K562 (cell line): Measurements from ENCODE around the gene RFC2. TPM values are rescaled to one million over a fixed set of nuclear protein-coding genes. Genes with fewer than 3 reads are reported as not detected.
A peak's percentile ranks its signal among the peaks of the same experiment; 100 is the strongest.

ENCODE experiments used
- ATAC-seq: fragments of 200-7000 bp; cut with Tn5 transposase; 3 replicates; pipeline ENCODE4 v1.9.1; 2020; ENCODE audit warnings: moderate library complexity
- BruUV-seq: library from RNA; stranded (reverse); fragments of 400-500 nt; replicated peaks from 2 replicates; lab custom pipeline; 2021; lab: Mats Ljungman, UMichigan
- CTCF ChIA-PET: fragments of 300-600 bp; formaldehyde crosslinking; extraction: SDS; loops from one replicate; lab custom pipeline; 2021; ENCODE audit warnings: low intra/inter-chr PET ratio; lab: Yijun Ruan, JAX
- POLR2A ChIA-PET: fragments of 300-600, 350-650 bp; sonication (Branson Sonifier 250); formaldehyde crosslinking; extraction: SDS; loops from one replicate; lab custom pipeline; 2021; ENCODE audit warnings: antibody characterized with exemption, inconsistent platforms; lab: Yijun Ruan, JAX
- DNase-seq, 4 experiments: peaks; one replicate each; pipeline versions ENCODE4 v3.0.0 to v3.0.0-alpha.2; 2011 to 2018; ENCODE audit warnings: low spot score in 3 of 4, mixed read lengths in 3 of 4; ENCODE audit errors: extremely low read depth in 1 of 4
- FAIRE-seq: peaks from 2 replicates; lab custom pipeline; 2011; peaks lifted over from hg19 to GRCh38; lab: Jason Lieb, UNC
- H2AFZ ChIP-seq: 2 replicates; pipeline ENCODE4 v1.6.0; 2011; ENCODE audit warnings: low read depth, low read length, control low read depth, inconsistent platforms
- H3K27ac ChIP-seq: fragments of 200-600 bp; 3 replicates; pipeline ENCODE4 v1.8.0; 2011; ENCODE audit warnings: low read depth, mild to moderate bottlenecking, control low read depth, inconsistent platforms, low read length, moderate library complexity, mixed read lengths; ENCODE audit errors: extremely low read depth
- H3K27me3 ChIP-seq, 2 experiments: fragments of 300-600 bp in 1 of 2; 2 replicates in 1 of 2; 3 replicates in 1 of 2; pipeline versions ENCODE4 v1.6.0 to v1.8.0; 2011; ENCODE audit warnings: inconsistent platforms in 2 of 2, low read length in 2 of 2, mild to moderate bottlenecking in 1 of 2, mixed read lengths in 1 of 2, moderate library complexity in 1 of 2; ENCODE audit not compliant: control insufficient read depth in 2 of 2, insufficient read depth in 2 of 2
- H3K36me3 ChIP-seq: fragments of 300-600 bp; 3 replicates; pipeline ENCODE4 v1.8.0; 2011; ENCODE audit warnings: mild to moderate bottlenecking, low read length, inconsistent platforms; ENCODE audit not compliant: control insufficient read depth, insufficient read depth
- H3K4me1 ChIP-seq, 2 experiments: fragments of 200-600 bp in 1 of 2; replicated peaks in 1 of 2; 2 replicates in 1 of 2; 3 replicates in 1 of 2; pipeline versions ENCODE4 v1.5.1 to v1.8.0; 2011; ENCODE audit warnings: inconsistent platforms in 2 of 2, low read length in 2 of 2, mild to moderate bottlenecking in 1 of 2, mixed read lengths in 1 of 2, moderate library complexity in 1 of 2; ENCODE audit not compliant: control insufficient read depth in 2 of 2, insufficient read depth in 2 of 2
- H3K4me2 ChIP-seq: 2 replicates; pipeline ENCODE4 v1.6.1; 2011; ENCODE audit warnings: low read length, control low read depth, inconsistent platforms, mixed read lengths; ENCODE audit not compliant: insufficient read depth
- H3K4me3 ChIP-seq: fragments of 200-600 bp; sonication (generic), shearing (Covaris generic); 2 replicates; pipeline ENCODE4 v1.5.1; 2016; ENCODE audit warnings: control low read depth, inconsistent platforms
- H3K79me2 ChIP-seq: fragments of 200-600 bp; 3 replicates; pipeline ENCODE4 v1.8.0; 2011; ENCODE audit warnings: low read length, inconsistent platforms; ENCODE audit not compliant: control insufficient read depth, insufficient read depth
- H3K9ac ChIP-seq, 2 experiments: 2 replicates each; pipeline versions ENCODE4 v1.6.0 to v1.6.1; 2011; ENCODE audit warnings: low read depth in 2 of 2, low read length in 2 of 2, control low read depth in 1 of 2, inconsistent platforms in 1 of 2, mild to moderate bottlenecking in 1 of 2, mixed read lengths in 1 of 2; ENCODE audit not compliant: insufficient read depth in 1 of 2
- H3K9me1 ChIP-seq: one replicate; pipeline ENCODE4 v1.6.0; 2011; ENCODE audit warnings: inconsistent platforms, mild to moderate bottlenecking, low read length, moderate library complexity; ENCODE audit not compliant: control insufficient read depth, insufficient read depth
- H3K9me3 ChIP-seq: replicated peaks from 2 replicates; pipeline ENCODE4 v1.5.1; 2011; ENCODE audit warnings: low read depth, low read length, inconsistent platforms; ENCODE audit not compliant: control insufficient read depth, insufficient read depth
- H4K20me1 ChIP-seq: replicated peaks from 2 replicates; pipeline ENCODE4 v1.6.1; 2011; ENCODE audit warnings: low read length, inconsistent platforms, mixed read lengths; ENCODE audit not compliant: control insufficient read depth, insufficient read depth
- EZH2 ChIP-seq: IDR thresholded peaks from 2 replicates; pipeline ENCODE4 v1.6.1; 2012; ENCODE audit warnings: low read depth, mild to moderate bottlenecking, inconsistent platforms, low read length, borderline replicate concordance
- MLX ChIP-seq, 2 experiments: fragments of 450-650 bp in 1 of 2; sonication (generic) in 1 of 2; formaldehyde crosslinking; conservative IDR thresholded peaks; 2 replicates each; pipeline versions ENCODE4 v1.4.0 to v1.8.1; 2020 to 2022; ENCODE audit warnings: mild to moderate bottlenecking in 1 of 2, missing genetic modification reagents in 1 of 2
- TAF15 ChIP-seq: fragments of 200-400 bp; formaldehyde crosslinking; IDR thresholded peaks from 2 replicates; pipeline ENCODE4 v1.6.1; 2017; ENCODE audit warnings: mild to moderate bottlenecking, low read depth, low read length, moderate library complexity
- TFAM ChIP-seq: fragments of 250-450 bp; sonication (Bioruptor Pico); conservative IDR thresholded peaks from 2 replicates; pipeline ENCODE4 v1.5.0; 2021; ENCODE audit warnings: mild to moderate bottlenecking, moderate library complexity
- ZNF121 ChIP-seq: sonication (generic); formaldehyde crosslinking; conservative IDR thresholded peaks from 2 replicates; pipeline ENCODE4 v1.8.0; 2022; ENCODE audit warnings: missing genetic modification reagents
- WGBS: fragments of 100-300 bp; shearing (Covaris generic); methylation state at CpG from one replicate; pipeline ENCODE4 v1.1.6; 2016; ENCODE audit warnings: low coverage, mixed read lengths; ENCODE audit not compliant: insufficient coverage; ENCODE audit errors: missing lambda C conversion rate; 5-methylcytosine and 5-hydroxymethylcytosine counted together
- in situ Hi-C: fragments of 300-500 bp; cut with MboI; formaldehyde crosslinking; loops from 4 replicates; pipeline ENCODE4 v1.15.0; 2018; ENCODE audit warnings: inconsistent platforms, mixed read lengths
- intact Hi-C: fragments of 100-400 bp; cut with micrococcal nuclease; formaldehyde crosslinking; loops from 2 replicates; pipeline ENCODE4 v1.14.2; 2022
- polyA plus RNA-seq, 8 experiments: library from polyadenylated mRNA; depleted of rRNA in 4 of 8; stranded (reverse) in 5 of 8; unstranded in 3 of 8; fragments of >200 nt; fragmentation: Nextera tagmentation in 2 of 8; fragmentation: Illumina TruSeq in 1 of 8; extraction: Ambion mirVana in 2 of 8; extraction: Trizol in 1 of 8; gene quantifications; 2 replicates each; pipeline versions ENCODE4 v1.2.1 to v1.2.3, GENCODE V29; 2011 to 2014; ENCODE audit warnings: inconsistent platforms in 1 of 8, missing spikeins in 1 of 8
- total RNA-seq, 7 experiments: library from RNA; depleted of rRNA in 6 of 7; stranded (reverse); fragments of >200 nt in 6 of 7; fragmentation: Illumina TruSeq in 2 of 7; extraction: Trizol in 2 of 7; gene quantifications; 2 replicates each; pipeline versions ENCODE4 v1.2.1 to v1.2.3, GENCODE V29; 2011 to 2021; ENCODE audit warnings: low replicate concordance in 1 of 7

Gene RFC2
- total and polyA plus RNA-seq, 9 of the 15 experiments (the other 6 are each of a cell fraction or from before 2014, with no cell fraction given): 32.5 to 161 (median 102) TPM

GRCh38 chr7:74230446-74231231, 23.6 kb downstream of the RFC2 start:
- H3K4me3 ChIP-seq: no peak overlapping the region
- H3K36me3 ChIP-seq: peaks cover 79% of the 10 kb centered on the region
- POLR2A ChIA-PET: interaction anchor here (0.6 to 1.0 kb wide), 3 partner anchors 9 to 171 kb away, joined by 3 to 4 read pairs (median 4); no protein-coding TSS in a partner anchor
- CTCF ChIA-PET: no interaction called here
- H3K4me1 ChIP-seq: peaks cover 0 to 9% of the 10 kb centered on the region in 2 experiments; a peak in 3 of 5 replicates
- FAIRE-seq: no peak
- no peak overlapping the region for H3K9ac ChIP-seq
- DNase-seq: no peak
- H3K9me3 ChIP-seq: no peaks in the 10 kb centered on the region
- no peak overlapping the region for H2AFZ ChIP-seq
- H3K9me1 ChIP-seq: no peaks in the 10 kb centered on the region
- no peaks in the 10 kb centered on the region for H3K27me3 ChIP-seq
- no peak overlapping the region for H3K27ac ChIP-seq
- no peaks in the 10 kb centered on the region for H3K79me2 ChIP-seq
- no peak overlapping the region for H3K4me2 ChIP-seq
- no TSS peak for BruUV-seq
- TF ChIP-seq TFAM (no peak), TAF15 (no peak), ZNF121 (0 out of 2 replicates have a peak, but pooled peaks have one; percentile 6), MLX (CRISPR knock-in tag; conservative IDR thresholded peaks at IDR 0.05) (no peak), EZH2 (no peak)
- intact Hi-C loops: no loop called here
- WGBS: 95% methylated on average over 15 of the region's 15 CpGs
- in situ Hi-C loops: no loop called here
- no peak for ATAC-seq
- H4K20me1 ChIP-seq: peaks cover 10% of the 10 kb centered on the region; the same call in 1 of the 2 replicates
